Caco-2 (cell line): ENCODE measurements around the gene DTNB. TPM values are rescaled to one million over a fixed set of nuclear protein-coding genes. Genes with fewer than 3 reads are reported as not detected.

Experiments used
- BruUV-seq: library from RNA; stranded (reverse); fragments of 400-500 nt; replicated peaks from 2 replicates; lab custom pipeline; 2021; lab: Mats Ljungman, UMichigan
- CTCF ChIA-PET: fragments of 300-600 bp; sonication (Branson Sonifier 250); formaldehyde crosslinking; loops from one replicate; lab custom pipeline; 2022; ENCODE audit warnings: antibody characterized with exemption; lab: Charles Lee
- POLR2A ChIA-PET: fragments of 300-600 bp; sonication (Branson Sonifier 250); formaldehyde crosslinking; loops from one replicate; lab custom pipeline; 2022; ENCODE audit warnings: antibody characterized with exemption; lab: Charles Lee
- DNase-seq, 2 experiments: peaks; one replicate each; pipeline versions ENCODE4 v3.0.0 to v3.0.0-alpha.2; 2020 to 2022
- H3K27me3 ChIP-seq: replicated peaks from 2 replicates; pipeline ENCODE4 v1.6.0; 2011; ENCODE audit warnings: low read length; ENCODE audit not compliant: control insufficient read depth, insufficient read depth
- H3K36me3 ChIP-seq: 2 replicates; pipeline ENCODE4 v1.5.1; 2011; ENCODE audit warnings: low read length; ENCODE audit not compliant: control insufficient read depth, insufficient read depth
- H3K4me1 ChIP-seq: fragments of 250-450 bp; sonication (Bioruptor Pico); 2 replicates; pipeline ENCODE4 v1.5.1; 2020; ENCODE audit warnings: mild to moderate bottlenecking
- H3K4me3 ChIP-seq: 2 replicates; pipeline ENCODE4 v1.5.1; 2011; ENCODE audit warnings: low read depth, mild to moderate bottlenecking, control low read depth, low read length
- H3K9me3 ChIP-seq: fragments of 250-450 bp; sonication (Bioruptor Pico); 2 replicates; pipeline ENCODE4 v1.5.1; 2020; ENCODE audit warnings: mild to moderate bottlenecking, moderate library complexity
- H3K27ac Mint-ChIP-seq: one replicate; pipeline ENCODE4 v1.8.0; 2022; ENCODE audit warnings: mixed read lengths; ENCODE audit not compliant: unreplicated experiment
- H3K27me3 Mint-ChIP-seq: one replicate; pipeline ENCODE4 v1.8.0; 2022; ENCODE audit warnings: mixed read lengths; ENCODE audit not compliant: insufficient read depth, unreplicated experiment
- H3K36me3 Mint-ChIP-seq: one replicate; pipeline ENCODE4 v1.8.0; 2022; ENCODE audit warnings: mild to moderate bottlenecking, mixed read lengths; ENCODE audit not compliant: insufficient read depth, unreplicated experiment
- H3K4me1 Mint-ChIP-seq: one replicate; pipeline ENCODE4 v1.8.0; 2022; ENCODE audit warnings: low read depth, mixed read lengths; ENCODE audit not compliant: unreplicated experiment
- H3K4me3 Mint-ChIP-seq: one replicate; pipeline ENCODE4 v1.8.0; 2022; ENCODE audit warnings: mild to moderate bottlenecking, moderate library complexity, mixed read lengths; ENCODE audit not compliant: unreplicated experiment
- H3K9me3 Mint-ChIP-seq: one replicate; pipeline ENCODE4 v1.8.0; 2022; ENCODE audit warnings: mixed read lengths; ENCODE audit not compliant: unreplicated experiment
- intact Hi-C: fragments of 100-400 bp; cut with micrococcal nuclease; formaldehyde crosslinking; loops from one replicate; pipeline ENCODE4 v1.10.0; 2022; ENCODE audit not compliant: unreplicated experiment
- total RNA-seq: library from RNA; stranded (reverse); gene quantifications from 2 replicates; pipeline ENCODE4 v1.2.3, GENCODE V29; 2022
- TF ChIP-seq, protein P1 (sequence below), 2 experiments: fragments of 200-600 bp in 1 of 2; IDR thresholded peaks; 1 replicate in 1 of 2; 2 replicates in 1 of 2; pipeline versions ENCODE4 v1.5.1 to v1.8.0; 2011 to 2022; ENCODE audit warnings: antibody characterized with exemption in 1 of 2, control low read depth in 1 of 2, inconsistent platforms in 1 of 2, low read depth in 1 of 2, low read length in 1 of 2, mild to moderate bottlenecking in 1 of 2, moderate library complexity in 1 of 2; ENCODE audit not compliant: insufficient read depth in 1 of 2, severe bottlenecking in 1 of 2, unreplicated experiment in 1 of 2

DTNB gene
- total RNA-seq, 1 experiment from 2014 or later: 50.4 TPM

DNA sequence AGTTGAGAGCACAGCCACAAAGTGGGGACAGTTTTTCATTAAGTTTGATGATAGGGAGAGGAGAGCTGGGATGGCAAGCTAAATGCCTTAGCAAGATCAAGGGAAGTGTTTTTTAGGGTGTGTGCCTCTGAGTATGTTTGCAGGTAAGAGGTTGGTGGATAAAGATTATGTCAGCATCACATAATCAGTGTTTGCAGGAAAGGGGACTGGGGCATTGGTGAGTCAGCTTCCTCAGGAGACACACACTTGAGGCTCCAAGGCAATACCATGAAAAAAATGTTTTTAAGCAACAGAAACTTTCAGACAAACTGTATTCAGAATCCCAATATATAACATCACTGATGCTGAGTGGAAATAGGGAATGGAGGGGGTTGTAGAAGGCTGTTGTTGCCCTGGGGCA is 25.4 kb upstream of the DTNB start:
- Mint-ChIP-seq H3K4me1 (no peaks in the 10 kb centered on the region), H3K27me3 (no peaks in the 10 kb centered on the region), H3K27ac (no peak overlapping the region), H3K36me3 (peaks cover under 1% of the 10 kb centered on the region), H3K9me3 (no peaks in the 10 kb centered on the region), H3K4me3 (no peak overlapping the region)
- intact Hi-C loops: no loop called here
- no peaks in the 10 kb centered on the region for H3K27me3 ChIP-seq
- CTCF ChIA-PET: interaction anchor here (0.6 to 4.3 kb wide), 4 partner anchors 19 to 337 kb away, joined by 3 to 74 read pairs (median 6); no protein-coding TSS in a partner anchor
- H3K4me1 ChIP-seq: no peaks in the 10 kb centered on the region
- BruUV-seq: no TSS peak
- no peaks in the 10 kb centered on the region for H3K36me3 ChIP-seq
- POLR2A ChIA-PET: no interaction called here
- TF ChIP-seq, protein P1, sequence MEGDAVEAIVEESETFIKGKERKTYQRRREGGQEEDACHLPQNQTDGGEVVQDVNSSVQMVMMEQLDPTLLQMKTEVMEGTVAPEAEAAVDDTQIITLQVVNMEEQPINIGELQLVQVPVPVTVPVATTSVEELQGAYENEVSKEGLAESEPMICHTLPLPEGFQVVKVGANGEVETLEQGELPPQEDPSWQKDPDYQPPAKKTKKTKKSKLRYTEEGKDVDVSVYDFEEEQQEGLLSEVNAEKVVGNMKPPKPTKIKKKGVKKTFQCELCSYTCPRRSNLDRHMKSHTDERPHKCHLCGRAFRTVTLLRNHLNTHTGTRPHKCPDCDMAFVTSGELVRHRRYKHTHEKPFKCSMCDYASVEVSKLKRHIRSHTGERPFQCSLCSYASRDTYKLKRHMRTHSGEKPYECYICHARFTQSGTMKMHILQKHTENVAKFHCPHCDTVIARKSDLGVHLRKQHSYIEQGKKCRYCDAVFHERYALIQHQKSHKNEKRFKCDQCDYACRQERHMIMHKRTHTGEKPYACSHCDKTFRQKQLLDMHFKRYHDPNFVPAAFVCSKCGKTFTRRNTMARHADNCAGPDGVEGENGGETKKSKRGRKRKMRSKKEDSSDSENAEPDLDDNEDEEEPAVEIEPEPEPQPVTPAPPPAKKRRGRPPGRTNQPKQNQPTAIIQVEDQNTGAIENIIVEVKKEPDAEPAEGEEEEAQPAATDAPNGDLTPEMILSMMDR (IDR thresholded peaks at IDR 0.05; ENCODE audit: insufficient read depth in 1 of 2, low read depth in 1 of 2, low read length in 1 of 2, severe bottlenecking in 1 of 2, unreplicated experiment in 1 of 2): no peak
- no peak overlapping the region for H3K4me3 ChIP-seq
- no peaks in the 10 kb centered on the region for H3K9me3 ChIP-seq
- no peak for DNase-seq

DNA sequence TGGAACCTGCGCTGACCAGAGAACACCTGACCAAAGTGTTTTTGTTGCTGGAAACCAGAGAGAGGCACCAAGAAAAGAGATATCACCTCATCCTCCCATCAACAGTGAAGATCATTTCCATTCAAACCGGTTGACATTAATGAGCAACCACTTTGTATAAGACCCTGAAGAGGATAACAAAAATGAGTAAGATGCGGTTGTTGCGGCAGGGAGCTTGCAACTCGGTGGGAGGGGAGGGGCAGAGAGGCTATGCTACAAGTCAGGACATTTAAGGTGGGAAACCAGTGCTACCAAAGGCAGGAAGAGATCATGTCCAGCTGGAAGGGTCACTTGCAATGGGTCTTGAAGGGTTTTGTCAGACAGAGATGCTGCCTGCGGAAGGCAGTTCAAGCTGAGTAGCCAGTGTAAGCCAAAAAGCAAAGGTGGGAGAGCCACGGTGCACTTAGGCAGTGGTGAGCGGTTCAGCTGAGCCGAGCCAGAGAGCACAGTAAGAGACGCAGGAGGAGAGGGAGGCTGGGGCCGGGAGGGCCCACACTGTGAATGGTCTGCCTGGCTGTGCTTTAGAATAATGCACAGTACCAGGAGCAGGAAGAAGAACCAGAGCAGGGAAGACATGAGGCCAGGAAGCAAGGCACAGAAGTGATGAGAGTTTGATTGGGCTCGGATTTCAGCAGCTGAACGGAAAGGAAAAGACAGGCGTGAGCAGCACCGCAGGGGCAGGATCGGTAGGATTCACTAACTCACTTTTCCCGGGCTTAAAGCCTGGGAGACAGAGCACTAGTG is 24.4 kb upstream of the DTNB start:
- Mint-ChIP-seq H3K27ac (no peak overlapping the region), H3K36me3 (peaks cover 4% of the 10 kb centered on the region), H3K27me3 (no peaks in the 10 kb centered on the region), H3K4me1 (no peaks in the 10 kb centered on the region), H3K4me3 (no peak overlapping the region), H3K9me3 (no peaks in the 10 kb centered on the region)
- TF ChIP-seq, protein P1 (IDR thresholded peaks at IDR 0.05; ENCODE audit: insufficient read depth in 1 of 2, low read depth in 1 of 2, low read length in 1 of 2, severe bottlenecking in 1 of 2, unreplicated experiment in 1 of 2): no peak
- no TSS peak for BruUV-seq
- no peak for DNase-seq
- ChIA-PET CTCF (interaction anchor here (2.0 to 4.3 kb wide), 2 partner anchors 33 to 91 kb away, joined by 8 to 74 read pairs; no protein-coding TSS in a partner anchor), POLR2A (no interaction called here)
- Histone ChIP-seq H3K27me3 (no peaks in the 10 kb centered on the region), H3K36me3 (no peaks in the 10 kb centered on the region), H3K4me1 (no peaks in the 10 kb centered on the region), H3K9me3 (no peaks in the 10 kb centered on the region), H3K4me3 (no peak overlapping the region)
- intact Hi-C loops: no loop called here

- DNase-seq: no peak
- CTCF ChIA-PET: interaction anchor here (0.7 kb wide), 1 partner anchor 65 kb away, joined by 7 read pairs; no protein-coding TSS in a partner anchor
- TF ChIP-seq, protein P1 (IDR thresholded peaks at IDR 0.05; ENCODE audit: insufficient read depth in 1 of 2, low read depth in 1 of 2, low read length in 1 of 2, severe bottlenecking in 1 of 2, unreplicated experiment in 1 of 2): no peak
- no TSS peak for BruUV-seq
- no peaks in the 10 kb centered on the region for H3K9me3 Mint-ChIP-seq
- no peaks in the 10 kb centered on the region for H3K4me1 Mint-ChIP-seq
- Histone ChIP-seq H3K4me1 (peaks cover 9% of the 10 kb centered on the region; the same call in 1 of the 2 replicates), H3K27me3 (no peaks in the 10 kb centered on the region; the same call in 1 of the 2 replicates), H3K9me3 (no peaks in the 10 kb centered on the region), H3K36me3 (no peaks in the 10 kb centered on the region), H3K4me3 (no peak overlapping the region)
- no peaks in the 10 kb centered on the region for H3K27me3 Mint-ChIP-seq
- no peak overlapping the region for H3K4me3 Mint-ChIP-seq
- intact Hi-C loops: no loop called here
- H3K36me3 Mint-ChIP-seq: peaks cover 4% of the 10 kb centered on the region
- POLR2A ChIA-PET: no interaction called here
- H3K27ac Mint-ChIP-seq: no peak overlapping the region
These were observed 19.5 kb upstream of the DTNB start for GRCh38 chr2:25692737-25693445.
